Sigmoid colon (tissue), 4 donors: ENCODE measurements around the gene WNT3.

Experiments used
- EP300 ChIP-seq, 4 donors: sonication (generic); formaldehyde crosslinking; IDR thresholded peaks; one replicate each; pipeline ENCODE4 v1.6.1; 2017; ENCODE audit warnings: antibody characterized with exemption in 4 of 4
- POLR2A ChIP-seq, 2 donors: fragments of 450-650 bp; IDR thresholded peaks; one replicate each; pipeline ENCODE4 v1.6.1; 2016; ENCODE audit warnings: antibody characterized with exemption in 2 of 2, mild to moderate bottlenecking in 2 of 2, moderate library complexity in 2 of 2
- POLR2AphosphoS5 ChIP-seq, 4 donors: sonication (generic); formaldehyde crosslinking; IDR thresholded peaks; one replicate each; pipeline ENCODE4 v1.6.1; 2017; ENCODE audit warnings: antibody characterized with exemption in 4 of 4
- TF ChIP-seq, protein P1 (sequence below), 4 experiments: fragments of 450-650 bp in 3 of 4; fragments of 200-600 bp in 1 of 4; IDR thresholded peaks; one replicate each; pipeline ENCODE4 v1.5.1; 2016 to 2019; ENCODE audit warnings: antibody characterized with exemption in 4 of 4, mild to moderate bottlenecking in 3 of 4, moderate library complexity in 2 of 4

DNA sequence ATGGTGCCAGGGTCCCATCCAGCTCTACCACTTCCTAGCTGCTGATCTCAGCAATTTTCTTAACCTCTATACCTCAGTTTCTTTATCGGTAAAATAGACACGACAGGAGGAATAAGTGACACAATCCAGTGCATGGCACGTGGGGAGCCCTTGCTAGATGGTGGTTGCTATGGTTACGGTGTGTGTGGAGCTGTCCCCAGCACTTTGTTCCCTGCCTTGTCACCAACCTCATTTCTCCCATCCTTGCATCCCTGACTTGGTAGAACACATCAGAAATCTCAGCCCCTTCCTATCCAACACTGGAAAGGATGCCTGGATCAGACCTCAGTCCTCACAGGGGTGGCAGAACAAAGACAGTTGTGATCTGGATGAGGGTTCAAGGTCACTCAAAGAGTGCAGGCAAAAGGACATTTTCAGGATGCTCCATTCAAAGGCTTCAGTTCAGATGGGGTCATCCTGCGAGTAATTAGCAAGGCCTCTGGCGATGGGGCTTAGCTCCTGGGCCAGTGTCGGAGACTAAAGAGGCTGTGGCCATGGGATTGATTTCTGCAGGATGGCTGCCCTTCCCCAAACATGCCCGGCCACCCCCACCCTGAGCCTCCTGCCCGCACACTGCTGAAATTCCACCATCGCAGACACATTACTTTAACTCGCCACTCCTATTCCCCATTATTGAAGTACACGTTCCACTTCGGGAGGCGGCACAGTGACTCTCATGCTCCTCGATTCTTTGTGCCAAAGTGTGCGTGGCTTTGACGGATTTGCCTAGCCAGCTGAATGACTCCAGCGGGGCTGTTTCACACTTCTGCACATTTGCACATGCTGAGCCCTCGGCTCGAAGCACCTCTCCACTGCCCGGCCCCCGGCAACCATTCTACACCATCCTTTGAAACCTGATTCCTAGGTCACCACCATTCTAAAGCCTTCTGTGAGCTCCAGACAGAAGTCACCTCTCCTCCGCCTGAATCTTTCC, 40.3 kb downstream of the WNT3 start:
- TF ChIP-seq, protein P1, sequence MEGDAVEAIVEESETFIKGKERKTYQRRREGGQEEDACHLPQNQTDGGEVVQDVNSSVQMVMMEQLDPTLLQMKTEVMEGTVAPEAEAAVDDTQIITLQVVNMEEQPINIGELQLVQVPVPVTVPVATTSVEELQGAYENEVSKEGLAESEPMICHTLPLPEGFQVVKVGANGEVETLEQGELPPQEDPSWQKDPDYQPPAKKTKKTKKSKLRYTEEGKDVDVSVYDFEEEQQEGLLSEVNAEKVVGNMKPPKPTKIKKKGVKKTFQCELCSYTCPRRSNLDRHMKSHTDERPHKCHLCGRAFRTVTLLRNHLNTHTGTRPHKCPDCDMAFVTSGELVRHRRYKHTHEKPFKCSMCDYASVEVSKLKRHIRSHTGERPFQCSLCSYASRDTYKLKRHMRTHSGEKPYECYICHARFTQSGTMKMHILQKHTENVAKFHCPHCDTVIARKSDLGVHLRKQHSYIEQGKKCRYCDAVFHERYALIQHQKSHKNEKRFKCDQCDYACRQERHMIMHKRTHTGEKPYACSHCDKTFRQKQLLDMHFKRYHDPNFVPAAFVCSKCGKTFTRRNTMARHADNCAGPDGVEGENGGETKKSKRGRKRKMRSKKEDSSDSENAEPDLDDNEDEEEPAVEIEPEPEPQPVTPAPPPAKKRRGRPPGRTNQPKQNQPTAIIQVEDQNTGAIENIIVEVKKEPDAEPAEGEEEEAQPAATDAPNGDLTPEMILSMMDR (IDR thresholded peaks at IDR 0.05), result no peak
- no peak for TF ChIP-seq POLR2AphosphoS5 (IDR thresholded peaks at IDR 0.05)
- TF ChIP-seq EP300 (IDR thresholded peaks at IDR 0.05), result no peak
- no peak for TF ChIP-seq POLR2A (IDR thresholded peaks at IDR 0.05)
